MM.1S (cell line): ENCODE results near the gene NAB2.

ENCODE experiments used
- EZH2 ChIP-seq: fragments of 300-600 bp; sonication (generic); optimal IDR thresholded peaks from 2 replicates; pipeline ENCODE3; 2017; ENCODE audit warnings: low read depth, mild to moderate bottlenecking, antibody characterized with exemption, low read length, mixed read lengths
- TF ChIP-seq, protein P1 (sequence below): fragments of 300-600 bp; sonication (generic); IDR thresholded peaks from 2 replicates; pipeline ENCODE4 v1.5.1; 2016; ENCODE audit warnings: antibody characterized with exemption, low read length, mixed read lengths

DNA sequence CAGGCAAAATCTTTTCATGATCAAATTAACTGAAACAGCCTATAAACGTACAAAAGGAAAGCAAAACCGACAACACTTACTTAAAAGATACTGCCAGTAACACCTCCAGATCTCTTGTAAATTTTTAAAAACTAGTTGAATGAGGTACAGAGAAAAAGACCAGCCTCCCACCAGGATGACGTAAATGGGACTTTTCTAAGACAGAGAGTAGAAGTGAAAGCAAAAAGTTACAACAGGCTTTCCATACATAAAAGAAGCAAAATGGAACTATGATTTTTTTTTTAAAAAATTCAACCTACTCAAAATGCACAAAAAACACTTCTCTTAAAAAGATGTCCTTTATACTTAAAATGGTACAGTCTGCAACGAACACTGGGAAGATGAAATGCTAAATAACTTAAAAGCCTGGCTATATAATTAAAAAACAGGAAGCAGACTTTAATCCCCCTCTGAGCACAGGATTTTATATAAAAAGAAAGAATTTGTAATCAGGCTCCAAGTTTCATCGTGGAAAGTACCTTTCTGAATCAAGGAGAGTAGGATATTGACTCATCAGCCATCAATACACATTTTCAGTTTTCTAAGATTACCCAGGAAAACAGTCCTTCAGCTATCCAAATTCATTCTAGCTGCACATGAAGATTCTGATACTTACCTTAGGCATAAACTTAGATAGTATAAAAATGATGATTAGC, 24.8 kb upstream of the NAB2 start:
- TF ChIP-seq, protein P1, sequence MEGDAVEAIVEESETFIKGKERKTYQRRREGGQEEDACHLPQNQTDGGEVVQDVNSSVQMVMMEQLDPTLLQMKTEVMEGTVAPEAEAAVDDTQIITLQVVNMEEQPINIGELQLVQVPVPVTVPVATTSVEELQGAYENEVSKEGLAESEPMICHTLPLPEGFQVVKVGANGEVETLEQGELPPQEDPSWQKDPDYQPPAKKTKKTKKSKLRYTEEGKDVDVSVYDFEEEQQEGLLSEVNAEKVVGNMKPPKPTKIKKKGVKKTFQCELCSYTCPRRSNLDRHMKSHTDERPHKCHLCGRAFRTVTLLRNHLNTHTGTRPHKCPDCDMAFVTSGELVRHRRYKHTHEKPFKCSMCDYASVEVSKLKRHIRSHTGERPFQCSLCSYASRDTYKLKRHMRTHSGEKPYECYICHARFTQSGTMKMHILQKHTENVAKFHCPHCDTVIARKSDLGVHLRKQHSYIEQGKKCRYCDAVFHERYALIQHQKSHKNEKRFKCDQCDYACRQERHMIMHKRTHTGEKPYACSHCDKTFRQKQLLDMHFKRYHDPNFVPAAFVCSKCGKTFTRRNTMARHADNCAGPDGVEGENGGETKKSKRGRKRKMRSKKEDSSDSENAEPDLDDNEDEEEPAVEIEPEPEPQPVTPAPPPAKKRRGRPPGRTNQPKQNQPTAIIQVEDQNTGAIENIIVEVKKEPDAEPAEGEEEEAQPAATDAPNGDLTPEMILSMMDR: no peak
- no peak for TF ChIP-seq EZH2
